Measurements from ENCODE around the gene NDUFV3.

GRCh38 chr21:42880352-42880751, 12.8 kb upstream of the NDUFV3 start:
- TF ChIP-seq EZH2phosphoT487 (IDR thresholded peaks at IDR 0.05; ENCODE audit: borderline replicate concordance, low read depth, low read length) (no peak), CTCF (conservative IDR thresholded peaks at IDR 0.05; ENCODE audit: low read length) (no peak)
